ENCODE data around the gene ADRA2C. TPM values are rescaled to one million over a fixed set of nuclear protein-coding genes. Genes with fewer than 3 reads are reported as not detected.

Gene ADRA2C
- total RNA-seq, 1 donor from 2014 or later, result 17.2 TPM

DNA sequence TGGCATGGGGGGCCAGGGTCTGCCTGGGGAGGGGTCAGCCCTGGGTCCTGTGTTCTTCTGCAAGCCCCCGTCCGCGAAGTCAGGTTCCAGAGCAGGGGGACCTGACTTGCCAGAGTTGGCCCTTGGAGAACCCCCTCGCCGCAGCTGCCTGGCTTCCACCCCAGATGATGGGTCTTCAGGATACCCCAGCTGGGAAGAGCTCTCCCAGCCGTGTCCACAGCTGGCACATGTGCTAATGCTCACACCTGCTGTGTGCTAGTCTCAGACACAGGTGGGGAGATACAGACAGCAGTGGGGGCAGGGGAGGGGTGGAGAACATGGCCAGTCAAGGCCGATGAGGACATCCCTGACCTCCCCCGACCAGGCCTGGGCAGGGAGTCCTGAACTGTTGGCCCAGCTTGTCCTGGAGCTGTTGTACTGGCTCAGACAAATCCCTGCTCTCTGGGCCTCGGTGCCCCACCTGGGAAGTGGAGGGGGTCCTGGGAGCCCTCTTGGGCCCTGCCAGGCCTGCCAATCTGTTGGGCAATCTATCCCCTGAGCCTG lies 3.5 kb downstream of the ADRA2C start:
- intact Hi-C loops (cut with DNase I), result loop anchor here (5.0 to 10.0 kb wide), 3 partner anchors 132 to 1093 kb away; no protein-coding TSS in a partner anchor
- Histone ChIP-seq H3K4me3 (no peak overlapping the region), H3K27me3 (no peaks in the 10 kb centered on the region), H3K36me3 (no peaks in the 10 kb centered on the region), H3K27ac (no peak overlapping the region), H3K4me1 (peaks cover 11% of the 10 kb centered on the region), H3K9me3 (no peaks in the 10 kb centered on the region)
- DNase-seq (ENCODE audit: extremely low spot score in 2 of 2), result no peak
- TF ChIP-seq POLR2AphosphoS5 (IDR thresholded peaks at IDR 0.05; ENCODE audit: insufficient read depth in 1 of 2, low read depth in 1 of 2) (no peak), POLR2A (IDR thresholded peaks at IDR 0.05) (no peak)
- TF ChIP-seq, protein P1, sequence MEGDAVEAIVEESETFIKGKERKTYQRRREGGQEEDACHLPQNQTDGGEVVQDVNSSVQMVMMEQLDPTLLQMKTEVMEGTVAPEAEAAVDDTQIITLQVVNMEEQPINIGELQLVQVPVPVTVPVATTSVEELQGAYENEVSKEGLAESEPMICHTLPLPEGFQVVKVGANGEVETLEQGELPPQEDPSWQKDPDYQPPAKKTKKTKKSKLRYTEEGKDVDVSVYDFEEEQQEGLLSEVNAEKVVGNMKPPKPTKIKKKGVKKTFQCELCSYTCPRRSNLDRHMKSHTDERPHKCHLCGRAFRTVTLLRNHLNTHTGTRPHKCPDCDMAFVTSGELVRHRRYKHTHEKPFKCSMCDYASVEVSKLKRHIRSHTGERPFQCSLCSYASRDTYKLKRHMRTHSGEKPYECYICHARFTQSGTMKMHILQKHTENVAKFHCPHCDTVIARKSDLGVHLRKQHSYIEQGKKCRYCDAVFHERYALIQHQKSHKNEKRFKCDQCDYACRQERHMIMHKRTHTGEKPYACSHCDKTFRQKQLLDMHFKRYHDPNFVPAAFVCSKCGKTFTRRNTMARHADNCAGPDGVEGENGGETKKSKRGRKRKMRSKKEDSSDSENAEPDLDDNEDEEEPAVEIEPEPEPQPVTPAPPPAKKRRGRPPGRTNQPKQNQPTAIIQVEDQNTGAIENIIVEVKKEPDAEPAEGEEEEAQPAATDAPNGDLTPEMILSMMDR (IDR thresholded peaks at IDR 0.05), result no peak

DNA sequence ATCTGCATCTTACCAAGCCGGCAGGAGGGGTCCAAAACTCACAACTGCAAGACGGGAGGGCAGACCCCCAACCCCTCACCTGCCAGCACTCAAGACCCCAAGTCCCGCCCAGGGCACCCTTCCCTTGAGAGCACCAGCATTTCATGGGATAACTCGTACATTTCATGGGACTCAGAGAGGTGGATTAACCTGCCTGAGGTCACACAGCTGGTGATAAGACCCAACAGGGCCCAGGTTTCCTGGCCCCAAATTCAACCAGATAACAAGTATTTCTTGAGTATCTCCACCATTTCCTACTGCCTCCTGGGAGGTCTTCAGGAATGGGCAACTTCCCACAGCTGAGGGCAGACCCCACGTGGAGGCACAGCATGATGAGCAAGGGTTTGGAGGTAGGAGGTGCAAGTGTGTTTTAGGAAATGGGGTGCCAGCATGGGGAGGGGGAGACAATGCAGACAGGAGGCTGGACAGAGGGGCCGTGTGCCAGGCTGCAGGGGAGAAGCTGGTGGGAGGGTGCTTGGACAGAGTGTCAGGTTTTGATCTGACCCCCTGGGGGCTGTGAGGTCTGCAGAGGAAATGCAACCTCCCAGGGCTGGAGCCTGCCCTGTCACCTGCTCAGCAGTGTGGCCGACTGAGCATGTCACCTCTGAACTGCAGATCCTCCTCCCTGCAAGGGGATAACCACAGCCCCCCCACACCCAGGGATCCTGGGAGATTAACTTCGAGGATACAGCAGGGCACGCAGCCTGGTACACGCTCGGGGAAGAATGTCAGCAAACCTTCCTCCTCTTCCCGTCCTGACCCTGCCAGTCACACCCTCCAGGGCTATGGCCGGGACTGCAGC lies 4.4 kb downstream of the ADRA2C start:
- Histone ChIP-seq H3K27ac (no peak overlapping the region), H3K4me3 (no peak overlapping the region), H3K27me3 (no peaks in the 10 kb centered on the region), H3K4me1 (peaks cover 4% of the 10 kb centered on the region), H3K36me3 (no peaks in the 10 kb centered on the region), H3K9me3 (no peaks in the 10 kb centered on the region)
- intact Hi-C loops (cut with DNase I), result loop anchor here (10.0 kb wide), 1 partner anchor 174 kb away; no protein-coding TSS in a partner anchor
- no peak for DNase-seq (ENCODE audit: extremely low spot score in 2 of 2)
- TF ChIP-seq, protein P1 (IDR thresholded peaks at IDR 0.05), result no peak
- TF ChIP-seq POLR2A (IDR thresholded peaks at IDR 0.05) (no peak), POLR2AphosphoS5 (IDR thresholded peaks at IDR 0.05; ENCODE audit: insufficient read depth in 1 of 2, low read depth in 1 of 2) (no peak)

DNA sequence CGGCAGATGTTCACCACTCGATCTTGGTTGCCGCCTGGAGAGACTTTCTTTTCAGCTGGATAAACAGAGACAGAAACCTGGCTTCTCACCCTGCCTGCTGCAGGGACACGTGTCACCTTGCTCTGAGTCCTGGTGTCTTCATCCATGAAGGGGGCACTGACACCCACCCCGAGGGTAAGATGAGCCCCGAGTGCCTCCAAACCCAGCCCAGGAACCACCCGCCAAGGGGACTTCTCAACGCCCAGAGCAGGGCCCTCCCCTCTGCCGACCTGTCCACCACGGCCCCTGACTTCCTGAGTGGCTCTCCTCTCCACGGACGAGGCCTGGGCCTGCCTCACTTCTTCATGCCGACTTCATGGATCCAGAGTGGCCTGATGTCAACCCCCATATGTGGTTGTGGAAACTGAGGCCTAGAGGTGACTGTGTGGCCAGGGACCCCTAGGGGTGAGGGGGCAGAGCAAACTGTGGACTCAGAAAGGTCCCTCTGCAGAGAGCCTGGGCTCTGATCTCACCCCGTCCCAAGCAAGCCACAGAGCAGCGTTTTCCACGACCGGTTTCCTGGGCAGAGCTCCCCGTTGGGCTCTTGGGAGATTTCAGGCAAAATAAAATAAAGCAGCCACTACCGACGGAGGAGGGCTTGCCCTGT lies 5.1 kb downstream of the ADRA2C start:
- no peaks in the 10 kb centered on the region for H3K36me3 ChIP-seq
- TF ChIP-seq POLR2A (IDR thresholded peaks at IDR 0.05) (no peak), POLR2AphosphoS5 (IDR thresholded peaks at IDR 0.05; ENCODE audit: insufficient read depth in 1 of 2, low read depth in 1 of 2) (no peak)
- TF ChIP-seq, protein P1 (IDR thresholded peaks at IDR 0.05), result no peak
- no peak overlapping the region for H3K4me3 ChIP-seq
- DNase-seq (ENCODE audit: extremely low spot score in 2 of 2), result no peak
- no peaks in the 10 kb centered on the region for H3K9me3 ChIP-seq
- no peak overlapping the region for H3K27ac ChIP-seq
- intact Hi-C loops (cut with DNase I), result loop anchor here (10.0 kb wide), 1 partner anchor 174 kb away; no protein-coding TSS in a partner anchor
- H3K4me1 ChIP-seq, result peaks cover 4% of the 10 kb centered on the region
- no peaks in the 10 kb centered on the region for H3K27me3 ChIP-seq

DNA sequence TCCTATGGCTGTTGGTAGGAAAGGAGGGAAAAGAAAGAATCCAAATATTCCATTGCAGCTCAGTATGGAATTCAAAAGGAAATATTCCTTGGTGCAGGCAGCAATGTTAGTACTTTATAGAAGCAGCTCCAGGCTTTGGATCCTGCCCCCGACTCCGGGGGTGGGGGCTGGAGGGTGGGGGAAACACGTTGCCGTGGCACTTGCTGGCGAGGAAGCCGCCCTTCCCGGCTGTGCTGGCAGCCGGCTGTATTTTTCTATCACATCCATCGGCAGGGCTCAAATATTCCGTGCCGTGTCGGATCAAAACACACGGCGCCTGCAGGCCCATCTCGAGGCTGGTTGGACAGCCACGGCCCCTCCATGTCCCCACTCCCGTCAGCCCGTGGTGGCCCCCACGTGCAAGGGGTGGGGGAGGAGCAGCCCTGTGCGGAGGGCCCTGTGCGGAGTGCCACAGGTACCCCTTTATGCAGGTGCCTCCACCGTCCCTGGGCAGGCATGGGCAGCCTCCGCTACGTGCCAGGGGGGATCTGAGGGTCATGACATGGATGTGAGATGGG lies 5.8 kb downstream of the ADRA2C start:
- H3K36me3 ChIP-seq, result no peaks in the 10 kb centered on the region
- no peak overlapping the region for H3K27ac ChIP-seq
- no peaks in the 10 kb centered on the region for H3K27me3 ChIP-seq
- TF ChIP-seq, protein P1 (IDR thresholded peaks at IDR 0.05), result no peak
- TF ChIP-seq POLR2A (IDR thresholded peaks at IDR 0.05), result no peak
- no peak for TF ChIP-seq POLR2AphosphoS5 (IDR thresholded peaks at IDR 0.05; ENCODE audit: insufficient read depth in 1 of 2, low read depth in 1 of 2)
- H3K9me3 ChIP-seq, result no peaks in the 10 kb centered on the region
- intact Hi-C loops (cut with DNase I), result loop anchor here (10.0 kb wide), 1 partner anchor 173 kb away; no protein-coding TSS in a partner anchor
- H3K4me1 ChIP-seq, result peaks cover 4% of the 10 kb centered on the region
- no peak overlapping the region for H3K4me3 ChIP-seq
- DNase-seq (ENCODE audit: extremely low spot score in 2 of 2), result no peak
